NCI-H1436 treated with DMSO at 0.1 percent for 48 hours (cell line): ENCODE measurements around the gene GLP1R.

Source experiments
- DNase-seq: peaks from one replicate; lab custom pipeline; 2025; lab: John Stamatoyannopoulos, UW

The GLP1R gene

DNA sequence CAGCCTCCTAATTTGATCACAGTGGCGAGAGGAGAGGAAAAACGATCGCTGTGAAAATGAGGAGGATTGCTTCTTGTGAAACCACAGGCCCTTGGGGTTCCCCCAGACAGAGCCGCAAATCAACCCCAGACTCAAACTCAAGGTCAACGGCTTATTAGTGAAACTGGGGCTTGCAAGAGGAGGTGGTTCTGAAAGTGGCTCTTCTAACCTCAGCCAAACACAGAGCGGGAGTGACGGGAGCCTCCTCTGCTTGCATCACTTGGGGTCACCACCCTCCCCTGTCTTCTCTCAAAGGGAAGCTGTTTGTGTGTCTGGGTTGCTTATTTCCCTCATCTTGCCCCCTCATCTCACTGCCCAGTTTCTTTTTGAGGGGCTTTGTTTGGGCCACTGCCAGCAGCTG lies 37.7 kb downstream of the GLP1R start:
- DNase-seq, result no peak

DNA sequence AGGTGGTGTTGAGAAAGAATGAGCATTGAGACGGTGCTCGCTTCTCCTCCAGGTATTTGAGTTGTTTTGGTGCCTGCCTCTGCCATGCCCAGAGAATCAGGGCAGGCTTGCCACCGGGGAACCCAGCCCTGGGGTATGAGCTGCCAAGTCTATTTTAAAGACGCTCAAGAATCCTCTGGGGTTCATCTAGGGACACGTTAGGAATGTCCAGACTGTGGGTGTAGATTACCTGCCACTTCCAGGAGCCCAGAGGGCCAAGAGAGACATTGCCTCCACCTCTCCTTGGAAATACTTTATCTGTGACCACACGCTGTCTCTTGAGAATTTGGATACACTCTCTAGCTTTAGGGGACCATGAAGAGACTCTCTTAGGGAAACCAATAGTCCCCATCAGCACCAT lies 38.1 kb downstream of the GLP1R start:
- no peak for DNase-seq

DNA sequence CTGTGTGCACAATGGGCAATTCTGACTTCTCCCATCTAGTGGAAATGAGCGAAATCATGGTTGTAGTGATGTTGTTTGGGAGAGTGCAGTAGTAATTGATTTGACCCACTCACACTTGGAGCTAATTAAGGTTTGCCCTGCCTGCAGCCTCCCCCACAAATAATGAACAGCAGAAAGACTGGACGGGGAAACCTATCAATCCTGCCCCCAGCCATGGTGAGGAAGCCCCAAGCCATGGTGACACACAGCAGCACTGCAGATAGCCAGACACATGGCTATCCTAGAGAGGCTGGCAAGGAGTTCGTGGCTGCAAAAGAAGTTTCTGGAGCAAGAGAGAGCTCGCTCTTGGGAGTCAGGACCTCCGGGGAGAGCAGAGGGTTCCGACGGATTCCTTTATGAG lies 38.6 kb downstream of the GLP1R start:
- no peak for DNase-seq

GRCh38 chr6:39088331-39088730 lies 39.8 kb downstream of the GLP1R start:
- no peak for DNase-seq

- DNase-seq, result no peak
Observed at GRCh38 chr6:39090036-39090435, 41.5 kb downstream of the GLP1R start.

GRCh38 chr6:39091220-39091619 lies 42.6 kb downstream of the GLP1R start:
- peak; percentile 84 for DNase-seq

DNA sequence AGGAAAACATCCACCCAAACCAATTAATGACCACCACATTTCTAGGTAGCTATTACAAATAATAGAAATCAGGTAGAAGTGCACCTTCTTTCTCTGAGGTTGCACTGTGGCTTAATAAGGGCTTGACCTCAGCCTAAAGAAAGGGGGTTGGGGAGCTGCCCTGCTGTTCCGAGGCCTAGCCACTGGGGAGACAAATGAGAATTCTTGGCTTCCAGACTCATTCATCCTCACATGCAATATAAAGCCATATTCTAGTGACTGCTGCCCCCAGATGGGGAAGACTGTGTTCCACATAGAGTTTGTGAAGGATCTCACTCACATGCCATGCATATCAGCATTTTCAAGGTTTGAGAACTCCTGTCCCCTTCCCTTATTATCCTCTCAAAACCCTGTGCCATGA lies 43.5 kb downstream of the GLP1R start:
- no peak for DNase-seq

DNA sequence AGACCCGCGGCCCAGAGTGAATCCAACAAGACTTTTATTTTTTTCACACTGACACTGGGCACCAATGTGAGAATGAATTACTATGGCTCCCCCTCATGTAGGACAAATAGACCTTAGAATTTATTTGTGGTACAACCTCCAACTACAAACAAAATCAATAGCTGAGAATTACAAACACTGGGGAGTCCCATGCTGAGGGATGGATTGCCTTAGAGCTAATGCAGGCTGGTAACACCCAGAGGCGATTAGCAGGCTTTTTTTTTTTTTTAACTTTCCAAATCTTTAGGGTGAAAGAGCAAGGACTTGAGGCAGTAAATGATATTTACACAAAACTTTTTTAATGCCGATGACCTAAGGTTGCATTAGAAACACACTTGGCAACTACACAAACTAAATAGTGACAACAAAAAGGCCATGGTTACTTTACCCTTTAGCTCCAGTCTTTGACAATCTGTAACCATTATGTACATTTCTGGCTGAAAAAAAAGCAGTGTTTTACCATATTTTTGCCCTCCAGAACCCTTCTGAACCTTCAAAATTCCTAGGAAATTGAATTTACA lies 44.6 kb downstream of the GLP1R start:
- DNase-seq, result no peak

DNA sequence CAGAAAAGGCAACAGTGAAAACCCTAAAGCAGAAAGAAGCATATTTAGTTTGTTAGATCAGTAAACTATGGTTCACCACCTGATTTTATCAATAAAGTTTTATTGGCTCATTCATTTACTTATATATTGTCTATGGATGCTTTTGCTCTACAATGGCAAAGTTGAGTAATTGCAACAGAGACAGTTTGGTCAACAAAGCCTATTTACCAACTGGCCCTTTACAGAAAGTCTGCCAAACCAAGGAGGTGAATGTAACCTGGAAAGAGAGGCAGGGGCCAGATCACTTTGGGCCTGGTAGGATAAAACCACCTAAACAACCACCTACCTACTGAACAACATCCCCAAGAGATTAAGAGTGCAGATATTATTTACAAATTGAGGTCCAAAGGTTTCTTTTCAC lies 47.0 kb downstream of the GLP1R start:
- no peak for DNase-seq

- no peak for DNase-seq
Observed at GRCh38 chr6:39100358-39100757, 51.8 kb downstream of the GLP1R start.

DNA sequence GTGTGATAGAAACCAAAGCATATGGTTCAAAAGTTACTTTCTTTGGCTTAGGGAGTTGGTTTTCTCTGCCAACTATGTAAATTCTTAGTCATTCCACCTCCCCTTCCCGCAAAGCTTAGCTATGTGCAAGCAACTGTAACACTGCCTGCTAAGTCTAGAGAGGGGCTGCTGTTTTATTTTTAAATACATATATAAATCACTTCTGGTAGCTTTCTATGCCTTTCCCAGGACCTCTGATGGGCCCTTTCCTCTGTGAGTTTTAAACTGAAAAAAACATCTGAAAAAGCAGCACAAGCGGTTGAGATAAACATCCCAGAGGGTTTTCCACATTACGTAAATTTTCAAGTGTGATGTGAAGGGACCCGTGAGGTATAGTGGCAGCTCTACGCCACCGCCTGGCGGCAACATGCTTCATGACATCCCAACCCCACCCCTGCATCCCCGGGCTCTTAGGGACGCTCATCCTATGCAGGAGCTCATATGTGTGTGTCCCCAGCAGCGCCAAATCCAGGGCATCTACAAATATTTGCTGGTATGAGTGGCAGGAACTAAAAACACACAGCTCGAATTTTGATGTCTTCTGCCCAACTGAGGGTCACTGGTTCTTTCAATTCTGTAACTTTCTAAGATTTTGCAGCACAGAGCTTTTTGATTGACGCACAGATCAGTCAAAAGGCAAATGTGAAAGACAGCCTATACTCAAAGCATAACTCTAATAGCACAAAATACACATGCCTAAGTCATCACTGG lies 53.7 kb downstream of the GLP1R start:
- no peak for DNase-seq

DNA sequence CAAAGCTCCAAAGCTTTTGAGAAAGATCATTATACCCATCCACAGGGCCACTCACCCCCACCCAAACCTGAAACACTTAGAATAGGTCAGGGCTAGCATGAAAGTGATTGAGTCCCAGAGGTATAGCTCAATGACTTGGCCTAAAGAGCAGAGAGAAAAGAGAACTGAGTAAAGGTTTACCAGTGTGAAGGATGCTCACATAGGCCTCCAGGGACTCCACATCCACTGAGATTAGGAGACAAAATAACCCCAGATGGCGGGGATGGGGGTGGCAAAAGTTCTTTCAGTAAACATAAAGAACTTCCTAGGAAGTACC lies 54.2 kb downstream of the GLP1R start:
- DNase-seq, result no peak

GRCh38 chr6:39104528-39104927 lies 55.9 kb downstream of the GLP1R start:
- no peak for DNase-seq

DNA sequence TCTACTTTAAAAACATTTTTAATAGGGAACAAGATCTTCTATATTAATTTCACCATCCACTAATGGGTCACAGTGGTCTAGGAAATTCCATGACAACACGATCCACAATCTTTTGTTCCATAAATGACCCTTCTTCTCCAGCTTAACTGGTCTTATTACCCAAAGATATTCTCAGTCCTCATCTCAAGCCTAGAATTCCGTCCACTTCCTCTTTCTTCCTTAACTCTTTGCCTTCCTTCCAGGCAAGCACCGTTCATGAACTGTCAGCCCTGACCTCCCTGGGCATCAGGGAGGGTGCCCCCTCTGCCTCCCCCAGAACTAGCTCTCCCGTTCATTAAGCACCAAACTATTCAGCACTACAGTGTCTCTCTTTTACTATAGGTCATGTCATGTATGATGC lies 58.5 kb downstream of the GLP1R start:
- no peak for DNase-seq

DNA sequence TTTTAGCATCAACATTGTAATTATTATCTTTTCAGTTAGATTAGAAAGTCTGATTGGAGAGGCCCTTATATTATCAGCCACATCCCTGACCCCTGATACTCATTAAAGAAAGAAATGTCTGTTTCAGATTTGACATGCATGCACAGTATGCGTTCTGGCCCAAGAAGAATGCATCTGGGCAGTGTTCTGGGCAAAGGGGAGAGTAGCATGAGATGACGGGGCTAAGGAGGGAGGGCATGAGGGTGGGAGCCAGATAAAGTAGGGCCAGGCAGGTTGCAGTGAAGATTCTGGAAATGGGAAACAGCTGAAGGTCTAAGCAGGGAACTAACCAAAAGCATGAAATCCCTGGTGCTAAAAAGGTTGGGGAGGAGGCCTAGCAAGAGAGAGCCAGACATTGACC lies 59.1 kb downstream of the GLP1R start:
- DNase-seq, result no peak

GRCh38 chr6:39108041-39108839 lies 59.7 kb downstream of the GLP1R start:
- no peak for DNase-seq

DNA sequence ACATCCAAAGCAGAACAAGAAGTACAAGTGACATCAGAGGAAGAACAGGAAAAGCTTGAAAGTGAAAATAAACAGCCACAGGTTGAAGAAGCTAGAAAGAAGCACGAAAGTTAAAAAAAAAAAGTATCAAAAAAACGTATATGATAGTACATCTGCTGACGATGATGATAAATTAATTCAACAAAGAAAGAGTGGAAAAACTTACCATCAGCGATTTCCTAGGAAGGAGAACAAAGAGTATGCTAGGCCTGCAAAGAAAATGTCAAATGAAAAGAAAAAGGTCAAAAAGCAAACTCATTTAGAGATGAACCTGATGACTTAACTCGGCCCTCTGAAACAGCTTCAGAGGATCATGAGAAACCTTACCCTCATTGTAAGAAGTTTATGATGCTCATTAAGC lies 62.7 kb downstream of the GLP1R start:
- DNase-seq, result no peak

- DNase-seq, result no peak
Observed at GRCh38 chr6:39113788-39114187, 65.2 kb downstream of the GLP1R start.

DNA sequence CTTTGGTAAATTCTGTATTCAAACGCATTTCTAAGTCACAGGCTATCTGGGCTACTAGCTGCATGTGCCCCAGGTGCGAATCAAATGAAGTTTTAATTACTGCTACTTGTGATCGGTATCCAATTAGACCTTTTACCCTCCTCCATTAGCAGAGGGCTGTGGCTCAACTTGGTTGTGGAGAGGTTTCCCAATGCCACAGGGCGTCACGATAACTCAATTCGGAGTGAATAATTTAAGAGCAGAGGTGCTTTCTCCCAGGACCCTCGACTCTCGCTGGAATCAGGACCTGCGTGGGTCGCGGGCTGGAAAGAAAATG lies 65.8 kb downstream of the GLP1R start:
- no peak for DNase-seq

DNA sequence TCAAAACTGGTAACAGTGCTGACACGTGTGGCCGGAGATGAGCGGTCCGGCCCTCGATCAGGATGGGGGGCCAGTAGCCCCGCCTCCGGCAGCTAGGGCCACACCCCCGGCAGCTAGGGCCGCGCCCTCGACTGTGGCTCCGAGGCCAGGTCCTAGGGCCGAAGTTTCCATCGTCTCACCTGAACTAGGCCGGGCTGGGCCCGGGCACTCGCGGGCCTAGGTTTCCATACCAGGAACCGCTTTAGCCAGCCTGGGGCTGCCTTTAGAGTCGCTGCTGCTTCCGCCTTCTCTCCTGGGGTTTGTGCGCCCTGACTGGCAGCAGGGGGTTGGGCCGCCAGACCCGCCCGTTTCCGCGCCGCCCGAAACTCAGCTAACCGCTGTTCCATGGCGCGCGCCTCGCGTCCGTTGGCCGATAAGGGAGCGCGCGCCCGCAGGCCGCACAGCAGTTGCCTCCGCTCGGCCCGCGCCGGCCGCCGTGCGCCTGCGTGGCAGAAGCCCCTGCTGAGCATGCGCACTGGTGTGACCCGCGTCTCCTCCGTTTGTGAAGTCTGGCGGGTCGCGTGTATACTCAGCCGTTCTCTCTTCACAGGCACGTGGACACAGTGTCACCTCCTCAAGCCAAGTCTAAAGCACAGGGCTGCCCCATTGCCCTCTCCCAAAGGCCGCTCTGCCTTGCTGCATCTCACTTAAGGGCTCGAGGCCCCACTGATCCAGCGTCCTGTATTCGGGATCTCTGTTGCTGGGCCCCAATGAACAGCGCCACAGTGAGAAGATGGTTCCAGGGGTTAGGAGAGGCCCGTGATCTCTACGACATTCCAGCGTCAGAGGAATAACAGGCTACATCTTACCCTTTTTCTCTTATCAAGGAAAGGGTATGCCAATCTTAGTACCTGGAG lies 66.4 kb downstream of the GLP1R start, which contains the start of gene SAYSD1:
TSS of gene SAYSD1 (minus strand) at position 483 of the 896 bp plus-strand sequence. CDS start at position 386, 97 bp downstream.
- peak; percentile 56 for DNase-seq

DNA sequence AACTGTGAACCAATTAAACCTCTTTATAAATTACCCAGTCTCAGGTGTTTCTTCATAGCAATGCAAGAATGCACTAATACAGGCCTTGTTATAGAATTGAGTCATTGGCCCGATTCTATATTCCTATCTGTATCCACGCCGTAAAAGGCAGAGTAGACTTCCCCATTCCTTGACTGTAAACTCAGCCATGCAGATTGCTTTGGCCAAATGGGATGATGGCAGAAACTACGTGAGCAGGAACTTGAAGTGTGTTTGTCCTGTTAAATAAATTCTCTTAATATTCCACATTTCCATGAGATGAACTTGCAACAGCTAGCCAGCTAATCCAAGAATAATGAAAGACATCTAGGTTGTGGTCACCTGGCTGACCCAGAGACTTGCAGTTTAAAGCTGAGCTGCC lies 70.3 kb downstream of the GLP1R start:
- DNase-seq, result no peak

DNA sequence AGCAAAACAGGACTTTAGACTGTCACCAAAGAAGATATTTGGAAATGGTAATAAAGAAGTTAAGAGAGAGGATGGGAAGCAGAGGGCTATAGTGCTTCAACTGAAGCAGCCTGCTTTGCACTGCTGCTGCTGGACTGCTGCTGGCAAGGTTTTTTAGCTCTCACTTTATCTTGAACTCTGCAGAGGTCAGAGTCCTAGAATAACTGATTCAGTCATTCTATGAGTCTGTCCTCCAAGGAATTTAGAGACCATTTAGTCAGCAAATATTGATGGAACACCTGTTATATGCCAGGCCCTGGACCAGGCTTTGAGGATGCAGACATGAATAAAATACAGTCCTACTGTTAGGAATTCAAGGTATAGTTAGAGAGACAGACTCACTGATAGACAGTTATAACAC lies 75.5 kb downstream of the GLP1R start:
- DNase-seq, result no peak
